HCEC 1CT (cell line): ENCODE measurements around the gene CCL16.
"Not testable (repeated sequence)": the region's sequence is repeated elsewhere in the genome, so short reads cannot be mapped to it uniquely, and the experiment has no call there.

Experiments
- DNase-seq: peaks from one replicate; pipeline ENCODE4 v3.0.0-alpha.2; 2017

The CCL16 gene, protein sequence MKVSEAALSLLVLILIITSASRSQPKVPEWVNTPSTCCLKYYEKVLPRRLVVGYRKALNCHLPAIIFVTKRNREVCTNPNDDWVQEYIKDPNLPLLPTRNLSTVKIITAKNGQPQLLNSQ

DNA sequence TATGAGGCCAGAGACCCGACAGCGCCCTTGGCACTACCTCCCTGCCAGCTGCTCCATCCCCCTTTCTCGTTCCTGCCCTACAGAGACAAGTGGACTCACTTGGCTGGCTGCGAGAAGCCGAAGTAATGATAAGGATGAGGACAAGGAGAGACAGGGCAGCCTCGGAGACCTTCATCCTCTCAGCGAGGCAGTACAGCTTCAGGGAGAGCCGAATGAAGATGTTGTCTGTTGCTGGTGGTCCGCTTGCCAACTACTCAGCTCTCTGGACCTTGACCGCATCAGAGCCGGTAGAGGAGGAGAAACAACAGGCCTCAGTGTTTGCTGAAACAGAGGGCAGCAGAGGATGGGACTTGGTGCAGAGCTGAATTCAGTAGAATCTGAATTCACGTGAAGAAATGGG is at the start of gene CCL16:
Gene CCL16, minus strand, starts transcription at position 252 of the 400 bp plus-strand sequence. Its CDS starts 77 bp downstream, at position 175.
- no peak for DNase-seq

DNA sequence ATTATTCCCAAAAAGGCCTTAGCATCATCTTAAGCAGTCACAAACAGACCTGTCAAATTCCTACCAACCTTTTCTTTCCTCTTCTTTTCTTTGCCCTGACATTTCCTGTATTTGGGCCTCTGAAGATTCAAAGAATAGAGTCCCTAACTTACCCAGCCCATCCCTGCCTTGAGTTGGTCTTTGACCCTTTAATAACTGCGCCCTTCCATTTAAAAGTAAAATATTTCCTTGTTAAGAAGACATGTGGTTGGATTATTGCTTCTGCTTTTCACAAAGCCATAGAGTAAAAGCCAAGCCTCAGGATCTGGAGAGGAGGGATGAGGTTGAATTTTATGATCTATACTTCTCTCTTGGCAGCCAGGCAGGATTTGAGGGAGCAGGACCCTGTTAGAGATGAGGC is 49.7 kb upstream of the CCL16 start:
- no peak for DNase-seq

DNA sequence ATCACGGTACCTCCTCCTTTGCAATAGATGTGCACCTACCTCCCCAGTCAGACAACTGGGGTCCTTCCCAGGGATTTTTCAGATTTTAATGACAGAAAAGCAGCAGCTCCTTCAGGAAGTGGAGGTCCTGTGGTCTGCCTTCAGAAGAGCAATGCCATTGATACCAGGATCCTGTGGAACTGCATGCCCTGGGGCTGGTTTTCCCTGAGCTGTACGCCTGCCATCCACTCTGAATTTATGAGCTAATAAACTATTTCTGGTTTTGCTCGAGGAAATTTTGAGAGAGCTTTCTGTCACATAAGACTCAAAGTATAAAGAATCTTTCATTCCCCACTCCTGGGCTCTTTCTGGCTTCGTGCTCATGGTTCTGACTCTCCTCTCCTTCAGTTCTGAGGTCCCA is 46.5 kb upstream of the CCL16 start:
- no peak for DNase-seq

DNA sequence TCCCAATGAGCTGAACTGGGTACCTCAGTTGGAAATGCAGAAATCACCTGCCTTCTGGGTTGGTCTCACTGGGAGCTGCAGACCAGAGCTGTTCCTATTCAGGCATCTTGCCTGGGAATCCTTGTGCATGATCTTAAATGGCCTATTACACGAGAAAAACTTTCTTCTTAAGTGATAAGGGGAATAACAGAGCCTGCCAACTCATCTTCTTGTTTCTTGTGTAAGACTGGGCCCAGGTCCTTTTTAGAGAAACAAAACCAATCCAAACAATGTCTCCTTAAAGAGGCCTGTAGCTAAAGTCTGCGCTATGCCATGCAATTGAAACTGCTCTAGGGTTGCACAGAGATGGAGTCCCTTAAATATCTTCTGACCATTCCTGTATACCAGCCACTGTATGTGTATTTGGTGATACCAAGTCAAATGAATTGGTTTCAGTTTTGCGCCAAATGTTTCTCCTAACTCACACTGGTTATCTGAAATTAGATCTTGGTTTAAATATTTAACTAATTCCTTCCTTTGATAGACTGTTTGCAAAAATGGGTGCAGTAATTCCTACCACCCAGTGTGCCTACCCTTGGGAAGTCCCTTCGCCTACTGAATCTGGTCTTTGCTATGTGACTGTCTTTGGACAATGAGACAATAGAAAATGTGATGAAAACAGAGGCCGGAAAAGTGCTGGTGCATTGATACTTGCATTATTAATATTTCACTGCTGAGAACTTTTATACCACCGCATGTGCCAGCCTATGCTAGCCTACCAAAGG is 43.0 kb upstream of the CCL16 start:
- DNase-seq: no peak

DNA sequence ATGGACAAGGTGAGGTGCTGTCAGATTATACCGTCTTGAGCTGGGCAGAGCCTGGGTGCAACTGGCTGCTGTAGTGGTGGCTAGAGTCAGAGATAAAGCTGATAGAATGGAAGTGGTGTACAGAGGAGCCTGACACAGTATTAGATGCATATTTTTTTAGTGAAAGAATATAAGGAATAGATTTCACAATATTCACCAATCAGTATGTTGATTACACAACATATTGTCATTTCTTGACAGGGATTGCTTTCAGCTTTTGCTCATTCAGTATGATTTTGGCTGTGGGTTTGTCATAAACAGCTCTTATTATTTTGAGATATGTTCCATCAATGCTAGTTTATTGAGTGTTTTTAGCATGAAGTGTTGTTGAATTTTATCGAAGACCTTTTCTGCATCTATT is 38.1 kb upstream of the CCL16 start:
- no peak for DNase-seq

DNA sequence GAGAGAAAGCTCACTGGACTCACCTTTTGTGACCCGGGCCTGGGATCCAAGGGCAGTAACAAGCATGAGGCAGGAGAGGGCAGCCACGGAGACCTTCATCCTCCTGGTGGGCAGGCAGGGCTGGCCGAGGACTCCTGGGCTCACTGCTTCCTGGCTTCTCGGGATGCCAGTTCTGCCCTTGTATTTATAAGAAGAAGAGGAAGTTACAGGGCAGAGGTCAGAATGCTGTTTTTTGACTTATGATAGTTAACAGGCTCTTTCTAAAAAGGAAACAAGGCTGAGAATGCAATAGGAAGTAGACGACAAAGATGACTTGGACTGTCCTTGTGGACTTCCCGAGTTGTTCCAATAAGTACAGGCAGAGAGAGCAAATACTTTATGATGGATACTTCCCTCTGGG is 36.5 kb upstream of the CCL16 start, which contains the start of gene CCL23:
Gene CCL23, minus strand, starts transcription at position 174 of the 400 bp plus-strand sequence. Its CDS starts 75 bp downstream, at position 99.
- no peak for DNase-seq

DNA sequence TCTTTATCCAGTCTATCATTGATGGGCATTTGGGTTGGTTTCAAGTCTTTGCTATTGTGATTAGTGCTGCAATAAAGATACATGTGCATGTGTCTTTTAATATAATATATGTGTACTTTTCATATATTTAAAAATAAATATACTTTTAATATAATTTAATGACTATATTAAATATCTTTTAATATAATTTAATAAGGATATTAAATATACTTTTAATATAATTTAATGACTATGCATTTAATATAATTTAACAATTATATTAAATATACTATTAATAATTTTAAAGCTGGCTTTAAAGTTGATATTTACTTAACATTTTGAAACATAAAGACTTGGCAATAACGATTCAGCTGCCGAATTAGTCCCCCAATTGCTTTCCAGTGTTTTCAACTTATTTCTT is 35.3 kb upstream of the CCL16 start:
- no peak for DNase-seq

DNA sequence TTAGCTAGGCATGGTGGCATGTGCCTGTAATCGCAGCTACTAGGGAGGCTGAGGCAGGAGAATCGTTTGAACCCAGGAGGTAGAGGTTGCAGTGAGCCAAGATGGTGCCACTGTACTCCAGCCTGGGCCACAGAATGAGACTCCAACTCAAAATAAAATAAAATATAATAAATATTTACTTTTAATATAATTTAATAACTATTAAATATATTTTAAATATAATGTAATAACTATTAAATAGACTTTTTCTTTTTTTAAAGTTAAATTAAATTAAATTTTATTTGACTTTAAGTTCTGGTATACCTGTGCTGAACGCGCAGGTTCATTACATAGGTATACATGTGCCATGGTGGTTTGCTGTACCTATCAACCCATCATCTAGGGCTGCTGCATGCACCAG is 34.6 kb upstream of the CCL16 start:
- DNase-seq: not testable (repeated sequence)

DNA sequence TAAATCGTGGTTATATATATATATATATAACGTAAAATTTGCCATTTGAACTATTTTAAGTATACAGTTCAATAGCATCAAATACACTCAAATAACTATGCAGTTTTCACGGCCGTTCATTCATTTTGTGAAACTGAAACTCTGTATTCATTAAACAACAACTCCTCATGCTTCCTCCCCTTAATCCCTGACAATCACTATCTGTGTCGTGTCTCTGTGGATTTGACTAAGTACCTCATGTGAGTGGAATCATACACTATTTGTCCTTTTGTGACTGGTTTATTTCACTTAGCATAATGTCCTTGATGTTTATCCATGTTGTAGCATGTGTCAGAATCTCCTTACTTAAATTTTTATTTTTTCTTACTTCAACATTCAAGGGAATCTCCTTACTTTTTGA is 33.6 kb upstream of the CCL16 start:
- DNase-seq: no peak

DNA sequence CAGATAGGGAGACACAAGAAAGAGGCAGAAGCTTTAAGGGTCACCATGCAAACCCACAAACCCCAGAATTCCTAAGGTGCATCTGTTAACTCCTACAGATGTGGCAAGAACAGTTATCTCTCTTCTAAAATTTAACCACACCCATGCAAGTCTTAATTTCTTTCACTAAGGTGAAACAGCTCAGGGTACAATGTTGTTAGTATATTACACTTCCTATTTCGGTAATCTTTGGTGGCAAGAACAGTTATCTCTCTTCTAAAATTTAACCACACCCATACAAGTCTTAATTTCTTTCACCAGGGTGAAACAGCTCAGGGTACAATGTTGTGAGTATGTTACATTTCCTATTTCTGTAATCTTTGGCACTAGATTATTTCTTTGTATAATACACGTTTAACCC is 29.9 kb upstream of the CCL16 start:
- no peak for DNase-seq

DNA sequence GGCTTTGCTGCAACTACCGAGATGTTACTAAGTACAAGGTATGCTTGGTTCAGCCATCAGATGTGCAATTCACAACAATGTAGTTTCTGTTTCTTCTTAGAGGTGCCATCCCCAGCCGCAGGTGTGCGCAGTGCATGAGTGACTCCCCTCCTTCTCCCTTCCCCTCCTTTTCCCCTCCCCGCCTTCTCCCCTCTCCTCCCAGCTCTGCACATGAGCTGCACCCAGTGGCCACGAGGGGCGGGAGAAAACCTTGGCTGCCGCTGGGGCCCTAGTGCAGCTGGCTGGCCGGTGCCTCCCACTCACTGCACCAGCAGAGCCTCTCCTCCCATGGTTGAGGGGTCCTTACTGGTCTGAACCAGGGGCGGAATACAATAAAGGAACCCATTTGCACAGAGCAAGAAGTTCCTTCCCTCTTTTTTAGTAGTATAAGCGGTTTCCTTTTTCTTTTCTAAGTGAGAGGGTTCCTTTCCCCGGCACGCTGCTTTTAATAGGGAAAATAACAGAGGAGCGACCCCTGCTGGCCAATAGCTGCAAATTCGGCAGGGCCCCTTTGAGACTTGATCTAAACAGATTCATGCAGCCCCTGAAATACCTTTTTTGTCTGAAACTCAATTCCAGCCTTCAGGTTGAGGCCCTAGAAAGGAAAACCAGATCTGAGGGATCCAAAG is 27.8 kb upstream of the CCL16 start:
- DNase-seq: no peak

DNA sequence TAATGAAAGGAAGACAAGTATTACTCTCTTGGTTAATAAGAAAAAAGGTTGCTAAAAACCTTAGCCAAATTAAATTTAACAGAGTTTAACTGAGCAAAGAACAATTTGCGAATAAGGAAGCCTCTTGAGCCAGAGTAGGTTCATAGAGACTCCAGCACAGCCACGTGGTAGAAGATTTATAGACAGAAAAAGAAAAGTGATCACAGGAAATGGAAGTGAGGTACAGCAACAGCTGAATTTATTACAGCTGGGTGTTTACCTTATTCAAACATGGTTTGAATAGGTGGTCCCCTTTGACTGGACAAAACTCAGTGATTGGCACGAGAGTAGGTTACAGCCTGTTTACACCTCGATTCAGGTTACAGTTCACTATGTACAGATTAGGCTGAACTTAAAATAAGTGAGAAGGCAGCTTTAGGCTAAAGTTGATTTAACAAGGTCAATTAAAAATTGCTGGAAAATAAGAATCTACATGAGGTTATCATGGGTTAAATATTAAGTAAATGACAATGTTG is 23.4 kb upstream of the CCL16 start:
- DNase-seq: no peak

DNA sequence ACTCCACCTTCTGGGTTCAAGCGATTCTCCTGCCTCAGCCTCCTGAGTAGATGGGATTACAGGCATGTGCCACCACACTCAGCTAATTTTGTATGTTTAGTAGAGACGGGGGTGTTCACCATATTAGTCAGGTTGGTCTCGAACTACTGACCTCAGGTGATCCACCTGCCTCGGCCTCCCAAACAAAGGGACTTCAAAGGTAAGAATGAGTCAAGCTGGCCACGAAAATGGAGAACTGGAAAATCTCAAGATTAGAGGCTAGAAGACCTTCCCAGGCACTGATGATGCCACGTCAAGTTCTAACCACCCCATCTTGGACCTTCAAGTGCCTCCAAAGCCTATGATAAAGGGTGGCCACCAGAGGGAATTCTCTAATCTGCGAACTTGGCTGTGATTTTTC is 21.3 kb upstream of the CCL16 start:
- no peak for DNase-seq

DNA sequence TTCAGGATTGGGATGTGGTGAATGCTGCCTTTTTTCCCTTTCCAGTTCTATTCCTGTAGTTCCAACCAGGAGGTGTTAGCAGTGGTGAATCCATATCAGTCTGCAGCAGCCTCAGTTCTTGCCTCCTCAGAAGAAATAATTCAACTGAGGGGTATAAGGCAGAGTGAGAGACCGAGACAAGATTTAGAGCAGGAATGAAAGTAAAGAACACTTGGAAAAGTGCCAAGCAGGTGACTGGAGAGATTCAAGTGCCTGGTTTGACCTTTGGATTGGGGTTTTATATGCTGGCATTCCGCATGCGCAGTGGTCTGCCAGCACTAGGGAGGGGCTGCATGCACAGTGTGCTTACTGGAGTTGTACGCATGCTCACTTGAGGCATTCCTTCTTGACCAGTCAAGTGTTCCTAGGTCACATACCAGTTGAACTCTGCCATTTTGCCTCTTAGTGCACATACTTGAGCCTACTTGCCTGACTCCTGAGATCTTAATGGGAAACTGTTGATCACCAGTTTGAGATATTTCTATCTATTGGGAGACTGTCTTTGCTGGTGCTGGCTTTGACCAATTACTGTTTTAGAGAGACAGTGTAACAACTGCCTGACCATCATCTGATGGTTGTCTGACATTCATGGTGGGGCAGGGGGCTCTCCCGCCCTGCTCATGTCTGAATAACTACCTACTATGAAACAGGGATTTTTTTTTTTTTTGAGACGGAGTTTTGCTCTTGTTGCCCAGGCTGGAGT is 20.7 kb upstream of the CCL16 start:
- no peak for DNase-seq

DNA sequence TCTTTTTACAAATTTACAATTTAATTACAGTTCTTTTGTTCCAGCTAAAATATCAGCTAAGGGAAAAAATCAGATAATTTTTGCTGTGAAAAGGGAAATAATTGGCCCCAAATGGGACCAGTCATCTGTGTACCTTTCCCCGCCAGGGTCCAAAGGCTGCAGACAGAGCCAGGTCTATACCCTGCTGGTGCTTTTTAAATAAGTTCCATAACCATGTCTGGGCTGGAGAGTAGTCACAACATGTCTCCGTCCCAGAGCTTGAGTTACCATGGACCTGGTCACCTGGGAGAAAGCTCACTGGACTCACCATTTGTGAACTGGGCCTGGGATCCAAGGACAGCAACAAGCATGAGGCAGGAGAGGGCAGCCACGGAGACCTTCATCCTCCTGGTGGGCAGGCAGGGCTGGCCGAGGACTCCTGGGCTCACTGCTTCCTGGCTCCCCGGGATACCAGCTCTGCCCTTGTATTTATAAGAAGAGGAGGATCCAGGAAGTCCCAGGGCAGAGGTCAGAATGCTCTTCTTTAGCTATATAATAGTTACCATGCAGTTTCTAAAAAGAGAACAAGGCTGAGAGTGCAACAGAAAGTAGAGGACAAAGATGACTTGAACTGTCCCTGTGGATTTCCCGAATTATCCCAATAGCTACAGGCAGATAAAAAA is 19.9 kb upstream of the CCL16 start, which contains the start of gene CCL15:
Gene CCL15, minus strand, starts transcription at position 444 of the 662 bp plus-strand sequence. Its CDS starts 61 bp downstream, at position 383.
- no peak for DNase-seq

DNA sequence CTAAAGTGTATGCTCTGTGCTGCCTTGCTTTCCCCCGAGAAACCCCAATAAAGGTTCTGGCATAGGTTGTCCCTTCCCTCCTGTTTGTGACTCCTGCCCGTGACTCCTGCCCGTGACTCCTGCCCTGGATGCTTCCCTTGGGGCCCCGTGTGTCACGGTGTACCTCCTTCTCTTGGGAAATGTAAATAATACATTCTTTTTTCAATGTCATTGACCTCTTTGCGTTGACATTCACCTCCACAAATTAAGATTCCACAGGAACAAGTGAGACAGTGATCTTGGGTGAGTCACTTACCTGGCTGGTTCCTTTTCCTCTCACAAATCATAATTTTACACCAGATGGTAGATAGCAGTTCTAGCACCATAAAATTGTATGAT is 19.4 kb upstream of the CCL16 start:
- DNase-seq: no peak

DNA sequence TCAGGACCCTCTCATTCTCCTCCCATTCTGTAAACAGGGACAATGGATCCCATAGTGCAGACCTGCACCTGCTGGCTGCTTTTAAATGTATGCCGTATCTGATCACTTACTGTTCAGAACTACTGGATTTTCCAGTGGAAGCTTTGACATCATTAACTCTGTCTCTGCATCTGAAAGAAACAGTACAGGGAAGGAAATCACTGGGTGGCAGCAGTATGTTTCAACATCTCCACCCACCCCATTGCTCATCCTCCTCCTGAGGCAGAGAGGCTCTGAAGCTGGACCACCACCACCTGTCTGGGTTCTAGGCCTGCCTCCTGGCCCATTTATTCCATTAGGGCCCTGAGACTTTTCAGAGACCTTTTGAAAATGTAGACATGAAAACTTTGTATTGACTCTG is 17.5 kb upstream of the CCL16 start:
- no peak for DNase-seq

DNA sequence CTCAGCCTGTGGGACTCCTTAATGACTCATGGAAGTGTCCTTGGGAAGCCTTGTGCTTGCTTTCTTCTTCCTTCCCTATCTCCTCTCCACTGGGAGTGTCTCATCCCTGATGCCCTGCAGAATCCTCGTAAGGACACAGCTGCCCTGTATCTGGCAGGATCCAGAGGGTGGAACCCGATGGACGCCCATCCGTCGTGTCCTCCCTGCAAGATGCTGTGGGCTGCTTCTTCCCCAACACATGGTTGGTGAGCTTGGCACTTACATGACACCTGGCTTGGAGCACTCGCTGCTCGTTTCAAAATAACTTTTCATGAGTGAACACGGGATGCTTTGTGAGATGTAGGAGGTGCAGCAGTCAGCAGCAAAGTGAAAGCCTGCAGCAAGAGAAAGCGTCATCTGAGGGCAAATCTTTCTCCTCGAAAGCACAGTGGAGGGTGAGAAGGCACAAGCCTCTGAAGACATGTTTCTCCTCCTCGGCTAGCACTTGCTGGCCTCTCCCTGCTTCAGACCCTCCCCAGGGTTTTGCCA is 16.8 kb upstream of the CCL16 start:
- DNase-seq: no peak

DNA sequence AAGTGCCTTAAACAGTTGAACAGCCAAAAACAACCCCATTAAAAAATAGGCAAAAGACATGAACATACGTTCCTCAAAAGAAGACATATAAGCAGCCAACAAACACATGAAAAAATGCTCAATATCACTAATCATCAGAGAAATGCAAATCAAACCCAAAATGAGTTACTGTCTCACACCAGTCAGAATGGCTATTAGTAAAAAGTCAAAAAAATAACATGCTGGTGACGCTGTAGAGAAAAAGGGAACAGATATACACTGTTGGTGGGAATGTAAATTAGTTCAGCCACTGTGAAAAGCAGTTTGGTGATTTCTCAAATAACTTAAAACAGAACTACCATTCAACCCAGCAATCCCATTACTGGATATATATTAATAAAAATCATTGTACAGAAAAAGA is 14.0 kb upstream of the CCL16 start:
- DNase-seq: not testable (repeated sequence)

DNA sequence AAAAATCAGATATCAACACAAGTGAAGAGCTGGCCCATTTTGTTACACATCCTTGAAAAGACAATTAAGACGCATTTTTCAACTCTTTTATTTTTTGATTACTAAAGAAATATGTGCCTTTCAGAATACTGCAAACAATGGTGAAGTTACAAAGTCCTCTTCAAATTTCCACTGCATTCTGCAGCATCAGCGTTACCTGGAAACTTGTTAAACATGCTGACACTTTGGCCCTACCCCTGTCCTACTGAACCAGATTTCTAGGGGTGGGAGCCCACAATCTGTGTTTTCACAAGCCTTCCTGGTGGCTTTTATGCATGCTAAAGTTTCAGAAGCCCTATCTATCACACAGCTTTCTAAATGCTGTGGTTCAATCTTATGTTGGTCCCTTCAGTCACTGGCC is 9.8 kb upstream of the CCL16 start:
- no peak for DNase-seq

DNA sequence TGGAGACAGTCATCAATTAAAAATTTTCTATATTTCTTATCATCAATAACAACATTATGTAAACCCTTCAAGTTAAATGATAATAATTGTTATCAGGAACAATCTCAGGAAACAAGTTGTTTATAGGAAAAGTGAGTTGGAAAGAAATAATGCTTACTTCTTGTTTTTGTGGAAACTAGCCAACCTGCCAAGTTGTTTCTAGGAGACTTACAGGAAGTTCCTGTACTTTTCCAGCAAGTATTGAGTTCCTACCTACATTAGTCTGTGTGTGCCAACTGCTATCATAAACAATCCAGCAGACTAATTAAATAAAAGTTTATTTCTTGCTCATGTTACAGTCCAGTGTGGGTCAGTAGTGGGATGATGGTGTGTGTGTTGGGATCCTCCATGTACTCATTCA is 6.9 kb upstream of the CCL16 start:
- no peak for DNase-seq

DNA sequence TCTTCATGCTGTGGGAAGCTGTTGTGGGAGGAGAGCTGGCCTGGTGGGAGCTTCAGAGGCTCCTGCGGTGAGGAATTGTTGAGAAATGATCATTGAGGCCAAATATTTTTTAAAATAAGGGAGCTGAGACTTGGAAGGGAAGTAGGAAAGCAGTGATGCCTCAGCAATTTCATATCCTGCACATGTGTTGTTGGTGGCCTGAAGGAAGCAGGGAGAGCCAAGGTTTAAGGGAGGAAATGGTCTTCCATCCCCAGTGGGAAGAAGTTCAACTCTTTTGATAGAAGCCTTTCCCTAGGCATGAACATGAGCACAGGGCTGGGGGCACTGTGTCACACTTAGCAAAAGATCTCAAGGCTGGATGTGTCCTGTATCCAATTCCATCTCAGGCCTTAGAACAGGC is 5.3 kb upstream of the CCL16 start, which contains the start of gene CCL14:
Gene CCL14, minus strand, starts transcription at position 87 of the 400 bp plus-strand sequence. Its CDS starts 80 bp downstream, at position 7.
- DNase-seq: no peak
